Mesothelial cell of epicardium (in vitro differentiated cells): ENCODE results near the gene HPCAL1. TPM values are rescaled to one million over a fixed set of nuclear protein-coding genes. Genes with fewer than 3 reads are reported as not detected.

Source experiments
- DNase-seq, 2 experiments: peaks; one replicate each; pipeline ENCODE4 v3.0.0; 2021; ENCODE audit warnings: low spot score in 2 of 2; ENCODE audit not compliant: unreplicated experiment in 2 of 2
- H3K27ac Mint-ChIP-seq: 2 replicates; pipeline ENCODE4 v1.8.0; 2021; ENCODE audit warnings: mixed read lengths
- H3K27me3 Mint-ChIP-seq: 2 replicates; pipeline ENCODE4 v1.8.0; 2021; ENCODE audit warnings: low read depth, mixed read lengths
- H3K36me3 Mint-ChIP-seq: 2 replicates; pipeline ENCODE4 v1.8.0; 2021; ENCODE audit warnings: mixed read lengths
- H3K4me1 Mint-ChIP-seq: 2 replicates; pipeline ENCODE4 v1.8.0; 2021; ENCODE audit warnings: mixed read lengths
- H3K4me3 Mint-ChIP-seq: 2 replicates; pipeline ENCODE4 v1.8.0; 2021; ENCODE audit warnings: mild to moderate bottlenecking, moderate library complexity, mixed read lengths
- H3K9me3 Mint-ChIP-seq: 2 replicates; pipeline ENCODE4 v1.8.0; 2021; ENCODE audit warnings: mixed read lengths
- CTCF ChIP-seq: fragments of 200-600 bp; sonication (generic); IDR thresholded peaks from one replicate; pipeline ENCODE4 v1.5.0; 2021; ENCODE audit warnings: antibody characterized with exemption; ENCODE audit not compliant: unreplicated experiment
- total RNA-seq: library from RNA; stranded (reverse); gene quantifications from 3 replicates; pipeline ENCODE4 v1.2.1, GENCODE V29; 2021

HPCAL1 gene
- total RNA-seq, 1 donor from 2014 or later: 17.5 TPM

GRCh38 chr2:10328670-10329579 lies 26.2 kb downstream of the HPCAL1 start:
- H3K4me1 Mint-ChIP-seq: peaks cover 34% of the 10 kb centered on the region
- H3K27ac Mint-ChIP-seq: no peak overlapping the region
- no peak for TF ChIP-seq CTCF

GRCh38 chr2:10329580-10329879 lies 26.8 kb downstream of the HPCAL1 start:
- no peak for TF ChIP-seq CTCF
- DNase-seq: no peak
- no peaks in the 10 kb centered on the region for H3K36me3 Mint-ChIP-seq

More at GRCh38 chr2:10328670-10329579, 26.2 kb downstream of the HPCAL1 start:
- no peaks in the 10 kb centered on the region for H3K27me3 Mint-ChIP-seq
- H3K36me3 Mint-ChIP-seq: no peaks in the 10 kb centered on the region
- no peaks in the 10 kb centered on the region for H3K9me3 Mint-ChIP-seq
- DNase-seq: no peak
- no peak overlapping the region for H3K4me3 Mint-ChIP-seq

GRCh38 chr2:10329880-10330699 lies 27.4 kb downstream of the HPCAL1 start:
- H3K36me3 Mint-ChIP-seq: peaks cover 3% of the 10 kb centered on the region
- H3K27me3 Mint-ChIP-seq: no peaks in the 10 kb centered on the region
- DNase-seq: no peak
- peak overlapping the region; percentile 21 for H3K27ac Mint-ChIP-seq
- H3K9me3 Mint-ChIP-seq: no peaks in the 10 kb centered on the region
- H3K4me1 Mint-ChIP-seq: peaks cover 34% of the 10 kb centered on the region
- TF ChIP-seq CTCF: no peak
- H3K4me3 Mint-ChIP-seq: no peak overlapping the region

More at GRCh38 chr2:10329580-10329879, 26.8 kb downstream of the HPCAL1 start:
- no peak overlapping the region for H3K27ac Mint-ChIP-seq
- H3K27me3 Mint-ChIP-seq: no peaks in the 10 kb centered on the region
- H3K4me3 Mint-ChIP-seq: no peak overlapping the region
- peaks cover 34% of the 10 kb centered on the region for H3K4me1 Mint-ChIP-seq
- no peaks in the 10 kb centered on the region for H3K9me3 Mint-ChIP-seq

- H3K27me3 Mint-ChIP-seq: no peaks in the 10 kb centered on the region
- no peak overlapping the region for H3K27ac Mint-ChIP-seq
- peaks cover 34% of the 10 kb centered on the region for H3K4me1 Mint-ChIP-seq
- no peaks in the 10 kb centered on the region for H3K9me3 Mint-ChIP-seq
- DNase-seq: no peak
- H3K4me3 Mint-ChIP-seq: no peak overlapping the region
- peaks cover 5% of the 10 kb centered on the region for H3K36me3 Mint-ChIP-seq
- no peak for TF ChIP-seq CTCF
Measured at GRCh38 chr2:10330700-10331026, 28.0 kb downstream of the HPCAL1 start.

GRCh38 chr2:10331027-10331701 lies 28.5 kb downstream of the HPCAL1 start:
- H3K4me3 Mint-ChIP-seq: no peak overlapping the region
- peaks cover 5% of the 10 kb centered on the region for H3K36me3 Mint-ChIP-seq
- no peaks in the 10 kb centered on the region for H3K9me3 Mint-ChIP-seq
- peaks cover 34% of the 10 kb centered on the region for H3K4me1 Mint-ChIP-seq
- no peak overlapping the region for H3K27ac Mint-ChIP-seq
- DNase-seq: no peak
- no peaks in the 10 kb centered on the region for H3K27me3 Mint-ChIP-seq
- TF ChIP-seq CTCF: no peak
